K562 (cell line): ENCODE results near the gene MAP1LC3B2. TPM values are rescaled to one million over a fixed set of nuclear protein-coding genes. Genes with fewer than 3 reads are reported as not detected.

Source experiments
- ATAC-seq: fragments of 200-7000 bp; cut with Tn5 transposase; 3 replicates; pipeline ENCODE4 v1.9.1; 2020; ENCODE audit warnings: moderate library complexity
- Bru-seq: library from RNA; stranded (reverse); fragments of 400-500 nt; gene quantifications from one replicate; lab custom pipeline; 2021; lab: Mats Ljungman, UMichigan
- BruChase-seq, 2 experiments: library from RNA; stranded (reverse); fragments of 400-500 nt; gene quantifications; one replicate each; lab custom pipeline; 2021; lab: Mats Ljungman, UMichigan
- BruUV-seq: library from RNA; stranded (reverse); fragments of 400-500 nt; replicated peaks from 2 replicates; lab custom pipeline; 2021; lab: Mats Ljungman, UMichigan
- CTCF ChIA-PET: fragments of 300-600 bp; formaldehyde crosslinking; extraction: SDS; loops from one replicate; lab custom pipeline; 2021; ENCODE audit warnings: low intra/inter-chr PET ratio; lab: Yijun Ruan, JAX
- POLR2A ChIA-PET: fragments of 300-600, 350-650 bp; sonication (Branson Sonifier 250); formaldehyde crosslinking; extraction: SDS; loops from one replicate; lab custom pipeline; 2021; ENCODE audit warnings: antibody characterized with exemption, inconsistent platforms; lab: Yijun Ruan, JAX
- DNase-seq, 4 experiments: peaks; one replicate each; pipeline versions ENCODE4 v3.0.0 to v3.0.0-alpha.2; 2011 to 2018; ENCODE audit warnings: low spot score in 3 of 4, mixed read lengths in 3 of 4; ENCODE audit errors: extremely low read depth in 1 of 4
- FAIRE-seq: peaks from 2 replicates; lab custom pipeline; 2011; peaks lifted over from hg19 to GRCh38; lab: Jason Lieb, UNC
- H2AFZ ChIP-seq: 2 replicates; pipeline ENCODE4 v1.6.0; 2011; ENCODE audit warnings: low read depth, low read length, control low read depth, inconsistent platforms
- H3K27ac ChIP-seq: fragments of 200-600 bp; 3 replicates; pipeline ENCODE4 v1.8.0; 2011; ENCODE audit warnings: low read depth, mild to moderate bottlenecking, control low read depth, inconsistent platforms, low read length, moderate library complexity, mixed read lengths; ENCODE audit errors: extremely low read depth
- H3K27me3 ChIP-seq, 2 experiments: fragments of 300-600 bp in 1 of 2; 2 replicates in 1 of 2; 3 replicates in 1 of 2; pipeline versions ENCODE4 v1.6.0 to v1.8.0; 2011; ENCODE audit warnings: inconsistent platforms in 2 of 2, low read length in 2 of 2, mild to moderate bottlenecking in 1 of 2, mixed read lengths in 1 of 2, moderate library complexity in 1 of 2; ENCODE audit not compliant: control insufficient read depth in 2 of 2, insufficient read depth in 2 of 2
- H3K36me3 ChIP-seq: fragments of 300-600 bp; 3 replicates; pipeline ENCODE4 v1.8.0; 2011; ENCODE audit warnings: mild to moderate bottlenecking, low read length, inconsistent platforms; ENCODE audit not compliant: control insufficient read depth, insufficient read depth
- H3K4me1 ChIP-seq, 2 experiments: fragments of 200-600 bp in 1 of 2; replicated peaks in 1 of 2; 2 replicates in 1 of 2; 3 replicates in 1 of 2; pipeline versions ENCODE4 v1.5.1 to v1.8.0; 2011; ENCODE audit warnings: inconsistent platforms in 2 of 2, low read length in 2 of 2, mild to moderate bottlenecking in 1 of 2, mixed read lengths in 1 of 2, moderate library complexity in 1 of 2; ENCODE audit not compliant: control insufficient read depth in 2 of 2, insufficient read depth in 2 of 2
- H3K4me2 ChIP-seq: 2 replicates; pipeline ENCODE4 v1.6.1; 2011; ENCODE audit warnings: low read length, control low read depth, inconsistent platforms, mixed read lengths; ENCODE audit not compliant: insufficient read depth
- H3K4me3 ChIP-seq: fragments of 200-600 bp; sonication (generic), shearing (Covaris generic); 2 replicates; pipeline ENCODE4 v1.5.1; 2016; ENCODE audit warnings: control low read depth, inconsistent platforms
- H3K79me2 ChIP-seq: fragments of 200-600 bp; 3 replicates; pipeline ENCODE4 v1.8.0; 2011; ENCODE audit warnings: low read length, inconsistent platforms; ENCODE audit not compliant: control insufficient read depth, insufficient read depth
- H3K9ac ChIP-seq, 2 experiments: 2 replicates each; pipeline versions ENCODE4 v1.6.0 to v1.6.1; 2011; ENCODE audit warnings: low read depth in 2 of 2, low read length in 2 of 2, control low read depth in 1 of 2, inconsistent platforms in 1 of 2, mild to moderate bottlenecking in 1 of 2, mixed read lengths in 1 of 2; ENCODE audit not compliant: insufficient read depth in 1 of 2
- H3K9me1 ChIP-seq: one replicate; pipeline ENCODE4 v1.6.0; 2011; ENCODE audit warnings: inconsistent platforms, mild to moderate bottlenecking, low read length, moderate library complexity; ENCODE audit not compliant: control insufficient read depth, insufficient read depth
- H3K9me3 ChIP-seq: replicated peaks from 2 replicates; pipeline ENCODE4 v1.5.1; 2011; ENCODE audit warnings: low read depth, low read length, inconsistent platforms; ENCODE audit not compliant: control insufficient read depth, insufficient read depth
- H4K20me1 ChIP-seq: replicated peaks from 2 replicates; pipeline ENCODE4 v1.6.1; 2011; ENCODE audit warnings: low read length, inconsistent platforms, mixed read lengths; ENCODE audit not compliant: control insufficient read depth, insufficient read depth
- FOXP1 ChIP-seq: sonication (generic); formaldehyde crosslinking; IDR thresholded peaks from 2 replicates; pipeline ENCODE4 v1.8.0; 2022; ENCODE audit warnings: mild to moderate bottlenecking, missing genetic modification reagents
- MAFK ChIP-seq: IDR thresholded peaks from 2 replicates; pipeline ENCODE4 v1.6.1; 2011; ENCODE audit warnings: low read length, improper control_type of control experiment
- SMAD4 ChIP-seq: fragments of 250-450 bp; sonication (Bioruptor Pico); conservative IDR thresholded peaks from 2 replicates; pipeline ENCODE4 v1.8.0; 2021; ENCODE audit warnings: inconsistent platforms, mild to moderate bottlenecking, moderate library complexity
- SMC3 ChIP-seq: conservative IDR thresholded peaks from 2 replicates; pipeline ENCODE4 v1.6.1; 2011; ENCODE audit warnings: low read depth, low read length, improper control_type of control experiment; ENCODE audit not compliant: insufficient read depth
- ZKSCAN3 ChIP-seq: fragments of 250-450 bp; sonication (Bioruptor Pico); IDR thresholded peaks from 2 replicates; pipeline ENCODE4 v1.4.0; 2020
- ZNF175 ChIP-seq: fragments of 200-800 bp; sonication (Bioruptor generic); IDR thresholded peaks from 2 replicates; pipeline ENCODE4 v1.6.1; 2016; ENCODE audit warnings: low read depth, mild to moderate bottlenecking, missing genetic modification characterization, missing compliant biosample characterization
- ZNF431 ChIP-seq: sonication (generic); formaldehyde crosslinking; IDR thresholded peaks from 2 replicates; pipeline ENCODE4 v1.8.0; 2022; ENCODE audit warnings: mild to moderate bottlenecking, missing genetic modification reagents
- ZNF561 ChIP-seq: fragments of 450-650 bp; formaldehyde crosslinking; conservative IDR thresholded peaks from 2 replicates; pipeline ENCODE4 v1.4.0; 2020; ENCODE audit warnings: mild to moderate bottlenecking, moderate library complexity
- WGBS: fragments of 100-300 bp; shearing (Covaris generic); methylation state at CpG from one replicate; pipeline ENCODE4 v1.1.6; 2016; ENCODE audit warnings: low coverage, mixed read lengths; ENCODE audit not compliant: insufficient coverage; ENCODE audit errors: missing lambda C conversion rate; 5-methylcytosine and 5-hydroxymethylcytosine counted together
- in situ Hi-C: fragments of 300-500 bp; cut with MboI; formaldehyde crosslinking; loops from 4 replicates; pipeline ENCODE4 v1.15.0; 2018; ENCODE audit warnings: inconsistent platforms, mixed read lengths
- intact Hi-C: fragments of 100-400 bp; cut with micrococcal nuclease; formaldehyde crosslinking; loops from 2 replicates; pipeline ENCODE4 v1.14.2; 2022
- long read RNA-seq, 3 experiments: library from polyadenylated mRNA in 2 of 3; library from RNA in 1 of 3; unstranded in 2 of 3; stranded (forward) in 1 of 3; transcript quantifications; one replicate each; pipeline ENCODE4 v2.0.0, GENCODE V29; 2019 to 2022
- polyA minus RNA-seq, 3 experiments: library from RNA; depleted of rRNA, polyadenylated mRNA; stranded (reverse); fragments of >200 nt; gene quantifications; 2 replicates each; pipeline ENCODE4 v1.2.3, GENCODE V29; 2011
- polyA plus RNA-seq, 8 experiments: library from polyadenylated mRNA; depleted of rRNA in 4 of 8; stranded (reverse) in 5 of 8; unstranded in 3 of 8; fragments of >200 nt; fragmentation: Nextera tagmentation in 2 of 8; fragmentation: Illumina TruSeq in 1 of 8; extraction: Ambion mirVana in 2 of 8; extraction: Trizol in 1 of 8; gene quantifications; 2 replicates each; pipeline versions ENCODE4 v1.2.1 to v1.2.3, GENCODE V29; 2011 to 2014; ENCODE audit warnings: inconsistent platforms in 1 of 8, missing spikeins in 1 of 8
- total RNA-seq, 7 experiments: library from RNA; depleted of rRNA in 6 of 7; stranded (reverse); fragments of >200 nt in 6 of 7; fragmentation: Illumina TruSeq in 2 of 7; extraction: Trizol in 2 of 7; gene quantifications; 2 replicates each; pipeline versions ENCODE4 v1.2.1 to v1.2.3, GENCODE V29; 2011 to 2021; ENCODE audit warnings: low replicate concordance in 1 of 7
- TF ChIP-seq, protein P1 (sequence below): sonication (generic); formaldehyde crosslinking; IDR thresholded peaks from 2 replicates; pipeline ENCODE4 v1.8.1; 2023; ENCODE audit warnings: mild to moderate bottlenecking, missing genetic modification reagents
- TF ChIP-seq, protein P2 (sequence below): sonication (generic); formaldehyde crosslinking; IDR thresholded peaks from 2 replicates; pipeline ENCODE4 v1.8.0; 2022; ENCODE audit warnings: mild to moderate bottlenecking, missing genetic modification reagents
- TF ChIP-seq, protein P3 (sequence below): fragments of 450-650 bp; conservative IDR thresholded peaks from 2 replicates; pipeline ENCODE4 v1.6.1; 2016; ENCODE audit warnings: missing genetic modification characterization, low read depth, mild to moderate bottlenecking, missing compliant biosample characterization, moderate library complexity

Gene MAP1LC3B2
- 2.1 and 3.8 TPM in 2 replicates for total RNA-seq (2011; cell fraction: chromatin; rRNA removed; ENCODE audit: low replicate concordance)
- 1.3 and 1.7 TPM in 2 replicates for total RNA-seq (2011; cell fraction: nucleolus; rRNA removed)
- total RNA-seq (2011; cell fraction: nucleoplasm; rRNA removed) = 2.2 and 4.4 TPM in 2 replicates
- total RNA-seq (2014; rRNA removed) (not detected in 2 replicates), total RNA-seq (2014; rRNA removed; fragmentation: Illumina TruSeq; extraction: Trizol) (0.76 and 0.96 TPM in 2 replicates), total RNA-seq (2015; rRNA removed; fragmentation: Illumina TruSeq; extraction: Trizol) (0.53 TPM in 1 of 2 replicates, not detected in the other), total RNA-seq (2021) (1.7 and 2.0 TPM in 2 replicates), polyA plus RNA-seq (2011; rRNA removed) (2.8 and 4.0 TPM in 2 replicates), polyA plus RNA-seq (2014; fragmentation: Illumina TruSeq; extraction: Trizol) (0.80 and 1.5 TPM in 2 replicates), polyA plus RNA-seq (2014; fragmentation: Nextera tagmentation; extraction: Ambion mirVana) (under 1 TPM; 0.55 to 0.63 TPM), polyA plus RNA-seq (2014; rRNA removed) (0.53 and 1.4 TPM in 2 replicates), polyA minus RNA-seq (2011; rRNA and poly(A)+ RNA removed) (1.8 and 2.2 TPM in 2 replicates), Bru-seq, nascent RNA (percentile 33 among the genes with signal in this experiment), BruChase-seq, experiment 1, labeled RNA remaining after a 2-hour chase (percentile 31 among the genes with signal in this experiment), BruChase-seq, experiment 2, labeled RNA remaining after a 6-hour chase (percentile 36 among the genes with signal in this experiment)
- 0.18 and 0.71 TPM in 2 replicates for polyA plus RNA-seq (2011; cell fraction: cytosol; rRNA removed)
- polyA plus RNA-seq (2011; cell fraction: nucleus; rRNA removed) = 2.7 and 4.3 TPM in 2 replicates
- 2.8 and 6.9 TPM in 2 replicates for polyA plus RNA-seq (2012)
- not detected in 2 replicates for polyA minus RNA-seq (2011; cell fraction: cytosol; rRNA and poly(A)+ RNA removed)
- not detected in 2 replicates for polyA minus RNA-seq (2011; cell fraction: nucleus; rRNA and poly(A)+ RNA removed)
- long read RNA-seq, experiment 1, partial matches to known transcripts = 5 of 5 reads
- long read RNA-seq, experiment 1, other reads (novel, unspliced or antisense) = 0 of 5 reads
- long read RNA-seq, experiment 2 = 0 reads
- long read RNA-seq, experiment 3 = 0 reads

DNA sequence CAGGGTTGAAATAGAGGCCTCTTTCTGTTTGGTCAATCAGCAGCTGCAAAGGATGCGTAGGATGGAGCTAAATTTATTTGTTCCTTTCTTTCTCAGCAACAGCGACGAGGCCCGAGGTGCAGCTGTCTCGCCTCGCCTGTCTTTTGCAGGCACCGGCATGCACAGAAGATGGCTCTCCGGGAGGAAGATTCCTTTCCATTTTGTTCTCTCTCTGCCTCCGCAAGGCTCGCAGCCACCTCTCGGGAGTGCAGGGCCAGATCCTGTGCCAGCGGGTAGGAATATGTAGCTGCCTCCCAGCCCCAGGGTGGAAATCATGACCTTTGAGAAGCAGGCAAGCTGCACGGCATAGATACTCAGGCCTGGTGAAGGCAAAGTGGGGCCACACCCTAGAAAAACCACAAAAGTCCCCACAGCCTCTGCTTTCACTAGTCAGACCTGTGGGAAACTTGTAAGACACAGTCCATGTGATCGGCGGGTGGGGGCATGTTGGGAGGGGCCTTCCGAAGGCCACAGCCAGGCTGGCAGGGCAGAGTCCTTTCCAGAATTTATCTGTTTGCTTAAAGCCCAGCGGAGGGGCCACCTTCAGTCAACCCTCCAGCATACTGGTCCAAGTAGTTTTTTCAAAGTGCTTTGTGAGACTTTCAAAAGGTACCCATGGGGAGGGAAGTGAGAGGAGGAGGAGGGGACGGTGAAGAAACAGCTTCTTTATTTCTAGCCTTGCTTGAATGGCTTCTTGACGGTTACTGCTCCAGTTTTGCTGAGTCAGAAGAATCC lies at the start of gene MAP1LC3B2:
Gene MAP1LC3B2, plus strand, starts transcription at position 220 of the 774 bp plus-strand sequence. CDS start 16,562 bp downstream, outside the sequence.
- Histone ChIP-seq H3K4me1 (peaks cover 38 to 47% of the 10 kb centered on the region in 2 experiments), H2AFZ (peak within 1 kb of the TSS; percentile 95), H3K9ac (peak within 1 kb of the TSS; percentile 84 to 89; a peak in 3 of 4 replicates), H3K9me3 (peaks cover 9% of the 10 kb centered on the region), H3K79me2 (no peaks in the 10 kb centered on the region; the same call in 2 of the 3 replicates), H3K4me3 (peak within 1 kb of the TSS; percentile 27), H3K27me3 (no peaks in the 10 kb centered on the region), H3K4me2 (peak within 1 kb of the TSS; percentile 82), H3K36me3 (no peaks in the 10 kb centered on the region), H4K20me1 (no peaks in the 10 kb centered on the region), H3K9me1 (no peaks in the 10 kb centered on the region), H3K27ac (peak within 1 kb of the TSS; percentile 99)
- FAIRE-seq (peak; percentile 98), DNase-seq (peak; percentile 87 to 98 (median 90)), ATAC-seq (peak; percentile 91)
- ChIA-PET CTCF (no interaction called here), POLR2A (interaction anchor here (0.6 to 3.8 kb wide), 25 partner anchors 9 to 431 kb away, joined by 3 to 40 read pairs (median 4); no protein-coding TSS in a partner anchor)
- in situ Hi-C loops = no loop called here
- intact Hi-C loops = loop anchor here (1.0 kb wide), 2 partner anchors 26 to 39 kb away; no protein-coding TSS in a partner anchor
- TSS peak; percentile 94 for BruUV-seq
- WGBS = 0% methylated on average over 19 of the region's 19 CpGs
- no peak for TF ChIP-seq ZNF431 (CRISPR knock-in tag)
- 0 out of 2 replicates have a peak, but pooled peaks have one; percentile 22 for TF ChIP-seq FOXP1 (CRISPR knock-in tag)
- TF ChIP-seq, protein P1, sequence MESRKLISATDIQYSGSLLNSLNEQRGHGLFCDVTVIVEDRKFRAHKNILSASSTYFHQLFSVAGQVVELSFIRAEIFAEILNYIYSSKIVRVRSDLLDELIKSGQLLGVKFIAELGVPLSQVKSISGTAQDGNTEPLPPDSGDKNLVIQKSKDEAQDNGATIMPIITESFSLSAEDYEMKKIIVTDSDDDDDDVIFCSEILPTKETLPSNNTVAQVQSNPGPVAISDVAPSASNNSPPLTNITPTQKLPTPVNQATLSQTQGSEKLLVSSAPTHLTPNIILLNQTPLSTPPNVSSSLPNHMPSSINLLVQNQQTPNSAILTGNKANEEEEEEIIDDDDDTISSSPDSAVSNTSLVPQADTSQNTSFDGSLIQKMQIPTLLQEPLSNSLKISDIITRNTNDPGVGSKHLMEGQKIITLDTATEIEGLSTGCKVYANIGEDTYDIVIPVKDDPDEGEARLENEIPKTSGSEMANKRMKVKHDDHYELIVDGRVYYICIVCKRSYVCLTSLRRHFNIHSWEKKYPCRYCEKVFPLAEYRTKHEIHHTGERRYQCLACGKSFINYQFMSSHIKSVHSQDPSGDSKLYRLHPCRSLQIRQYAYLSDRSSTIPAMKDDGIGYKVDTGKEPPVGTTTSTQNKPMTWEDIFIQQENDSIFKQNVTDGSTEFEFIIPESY = peak; percentile 39; the same call in 1 of the 2 replicates
- TF ChIP-seq ZKSCAN3 (CRISPR knock-in tag) = no peak
- TF ChIP-seq MAFK = peak; percentile 99
- TF ChIP-seq, protein P2, sequence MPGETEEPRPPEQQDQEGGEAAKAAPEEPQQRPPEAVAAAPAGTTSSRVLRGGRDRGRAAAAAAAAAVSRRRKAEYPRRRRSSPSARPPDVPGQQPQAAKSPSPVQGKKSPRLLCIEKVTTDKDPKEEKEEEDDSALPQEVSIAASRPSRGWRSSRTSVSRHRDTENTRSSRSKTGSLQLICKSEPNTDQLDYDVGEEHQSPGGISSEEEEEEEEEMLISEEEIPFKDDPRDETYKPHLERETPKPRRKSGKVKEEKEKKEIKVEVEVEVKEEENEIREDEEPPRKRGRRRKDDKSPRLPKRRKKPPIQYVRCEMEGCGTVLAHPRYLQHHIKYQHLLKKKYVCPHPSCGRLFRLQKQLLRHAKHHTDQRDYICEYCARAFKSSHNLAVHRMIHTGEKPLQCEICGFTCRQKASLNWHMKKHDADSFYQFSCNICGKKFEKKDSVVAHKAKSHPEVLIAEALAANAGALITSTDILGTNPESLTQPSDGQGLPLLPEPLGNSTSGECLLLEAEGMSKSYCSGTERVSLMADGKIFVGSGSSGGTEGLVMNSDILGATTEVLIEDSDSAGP = no peak
- 0 out of 2 replicates have a peak, but pooled peaks have one; percentile 6 for TF ChIP-seq SMC3
- no peak for TF ChIP-seq ZNF561 (CRISPR knock-in tag)
- TF ChIP-seq SMAD4 (CRISPR knock-in tag) = peak; percentile 91
- TF ChIP-seq, protein P3, sequence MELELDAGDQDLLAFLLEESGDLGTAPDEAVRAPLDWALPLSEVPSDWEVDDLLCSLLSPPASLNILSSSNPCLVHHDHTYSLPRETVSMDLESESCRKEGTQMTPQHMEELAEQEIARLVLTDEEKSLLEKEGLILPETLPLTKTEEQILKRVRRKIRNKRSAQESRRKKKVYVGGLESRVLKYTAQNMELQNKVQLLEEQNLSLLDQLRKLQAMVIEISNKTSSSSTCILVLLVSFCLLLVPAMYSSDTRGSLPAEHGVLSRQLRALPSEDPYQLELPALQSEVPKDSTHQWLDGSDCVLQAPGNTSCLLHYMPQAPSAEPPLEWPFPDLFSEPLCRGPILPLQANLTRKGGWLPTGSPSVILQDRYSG (tag) = peak; percentile 67; the same call in 1 of the 2 replicates
- TF ChIP-seq ZNF175 = peak; percentile 82
